Anterior cingulate cortex (tissue), 58 donors: Measurements from ENCODE around the gene ATP2A3.

ENCODE experiments used
- DNase-seq, 58 donors: peaks; one replicate each; lab custom pipeline; 2025; lab: John Stamatoyannopoulos, UW

ATP2A3 gene

GRCh38 chr17:3935825-3936355 lies 28.3 kb downstream of the ATP2A3 start:
- DNase-seq: no peak

DNA sequence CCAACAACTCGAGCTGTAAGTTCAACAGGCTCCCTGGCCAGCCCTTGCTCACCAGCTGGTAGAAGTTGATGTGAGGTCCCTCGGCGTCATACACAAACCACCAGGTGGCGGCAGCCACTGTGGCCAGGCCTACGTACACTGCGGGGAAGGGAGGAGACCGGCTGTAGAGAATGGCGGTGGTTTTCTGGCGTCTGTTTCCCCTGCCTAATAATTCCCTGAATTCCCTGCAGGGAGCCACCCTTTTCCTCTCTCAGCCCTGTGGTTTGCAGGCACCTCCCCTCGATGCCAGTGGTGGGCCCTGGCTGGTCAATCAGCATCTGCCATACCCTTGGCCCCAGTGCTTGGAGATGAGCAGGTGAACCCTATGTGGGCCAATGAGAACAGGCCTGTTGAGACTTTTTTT lies 29.1 kb downstream of the ATP2A3 start:
- peak in 10 of 58 donors; percentile 3 to 27 (median 10) for DNase-seq

DNA sequence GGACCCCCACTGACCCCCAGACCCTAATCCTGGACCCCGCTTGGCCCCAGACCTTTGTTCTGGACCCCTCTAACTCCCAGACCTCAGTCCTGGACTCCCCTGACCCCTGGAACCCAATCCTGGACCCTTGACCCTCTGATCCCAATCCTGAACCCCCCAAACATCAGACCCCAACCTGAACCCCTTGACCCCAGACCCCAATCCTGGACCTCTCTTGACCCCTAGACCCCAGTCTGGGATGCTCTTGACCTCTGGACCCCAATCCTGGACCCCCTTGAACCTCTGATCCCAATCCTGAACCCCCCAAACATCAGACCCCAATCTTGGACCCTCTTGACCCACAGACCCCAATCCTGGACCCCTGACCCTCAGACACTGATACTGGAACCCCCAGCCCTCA lies 34.5 kb downstream of the ATP2A3 start:
- no peak for DNase-seq

DNA sequence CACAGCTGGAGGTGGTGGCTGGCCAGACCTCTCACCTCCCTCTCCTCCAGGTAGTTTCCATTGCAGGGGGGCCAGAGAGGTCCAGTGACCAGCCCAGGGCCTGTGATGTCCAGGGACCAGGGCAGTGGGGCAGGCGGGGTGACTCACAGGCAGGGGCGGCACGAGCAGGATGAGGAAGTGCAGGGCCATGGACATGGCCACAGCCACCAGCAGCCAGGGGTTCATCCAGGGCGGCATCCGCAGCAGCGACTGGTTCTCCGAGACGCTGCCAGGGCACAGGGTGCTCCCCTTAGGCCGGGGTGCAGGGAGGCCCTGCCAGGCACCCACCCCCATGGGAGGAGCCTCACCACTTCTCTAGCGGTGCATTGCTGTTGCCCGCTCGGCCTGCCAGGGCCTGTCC lies 35.1 kb downstream of the ATP2A3 start:
- DNase-seq: no peak

GRCh38 chr17:3928406-3928805 lies 35.8 kb downstream of the ATP2A3 start:
- no peak for DNase-seq

- DNase-seq: no peak
These were observed 36.5 kb downstream of the ATP2A3 start for GRCh38 chr17:3927628-3928340.

- no peak for DNase-seq
These were observed 37.2 kb downstream of the ATP2A3 start for GRCh38 chr17:3926860-3927627.

GRCh38 chr17:3925684-3926485 lies 38.4 kb downstream of the ATP2A3 start:
- no peak for DNase-seq

DNA sequence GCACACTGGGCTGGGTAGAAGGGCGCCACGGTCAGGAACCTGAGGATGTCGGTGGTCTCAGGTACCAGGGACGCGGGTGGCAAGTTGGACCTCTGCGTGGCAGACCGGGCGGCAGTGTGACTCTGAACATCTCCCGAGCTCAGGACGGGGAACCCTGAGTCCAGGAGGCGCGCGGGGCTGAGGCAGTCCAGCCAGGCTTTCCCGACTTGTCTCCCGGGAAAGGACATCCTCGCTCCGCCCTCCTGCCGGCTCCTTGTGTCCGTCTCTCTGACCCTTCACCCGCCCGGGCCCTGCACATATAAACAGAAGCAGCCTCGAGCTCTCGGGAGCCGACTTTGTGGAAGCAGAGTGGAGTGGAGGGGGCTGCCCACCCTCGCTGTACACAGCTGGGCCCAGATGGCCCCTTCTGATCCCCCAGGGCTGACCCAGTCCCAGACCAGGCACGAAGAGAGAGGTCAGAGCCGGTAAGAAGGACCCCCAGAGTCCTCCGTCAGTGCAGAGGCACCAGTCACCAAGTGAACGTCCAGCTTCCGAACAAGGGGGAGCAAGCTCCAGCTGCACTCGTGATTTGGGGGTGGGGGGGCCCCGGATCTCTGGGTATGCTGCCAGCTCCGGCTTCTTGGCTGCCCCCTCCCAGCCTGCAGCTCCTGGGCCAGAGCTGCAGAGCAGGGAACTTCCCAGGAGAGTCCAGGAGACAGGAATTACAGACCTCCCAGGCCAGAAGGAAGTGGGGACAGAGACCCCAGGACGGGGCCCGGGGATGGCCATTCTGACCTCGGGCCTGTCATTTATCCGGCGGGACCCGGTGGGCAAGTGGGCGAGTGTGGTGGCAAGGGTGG lies 39.5 kb downstream of the ATP2A3 start:
- DNase-seq: no peak

DNA sequence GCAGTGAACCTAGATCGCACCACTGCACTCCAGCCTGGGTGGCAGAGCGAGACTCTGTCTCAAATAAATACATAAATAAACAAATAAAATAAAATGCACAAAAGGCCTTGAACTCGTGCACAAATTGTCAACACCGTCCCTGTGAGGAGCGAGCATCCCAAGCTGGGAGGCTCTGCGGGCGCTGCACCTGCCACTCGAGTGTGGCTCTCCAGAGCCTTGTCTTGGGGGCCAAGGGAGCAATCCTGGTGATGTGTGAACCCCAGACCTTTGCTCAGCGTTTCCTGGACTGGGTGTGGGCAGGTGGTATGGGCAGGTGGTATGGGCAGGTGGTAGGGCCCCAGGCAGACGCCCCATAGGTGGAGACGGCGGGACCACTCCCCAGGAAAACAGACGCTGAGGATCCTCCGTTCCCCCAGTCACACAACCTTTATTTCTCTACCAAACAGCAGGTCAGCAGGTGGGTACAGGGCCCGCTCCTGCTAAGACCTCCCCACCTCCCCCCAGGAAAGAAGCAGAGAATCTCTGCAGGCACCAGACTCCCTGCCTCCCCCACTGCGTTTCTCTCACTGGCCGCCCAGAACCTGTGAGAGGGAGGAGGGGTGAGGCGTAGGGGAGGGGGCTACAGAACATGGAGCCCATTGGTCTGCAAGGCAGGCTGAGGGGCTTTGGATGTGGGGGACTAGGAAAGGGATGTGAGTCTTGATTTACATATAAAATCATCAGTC lies 40.6 kb downstream of the ATP2A3 start:
- no peak for DNase-seq

DNA sequence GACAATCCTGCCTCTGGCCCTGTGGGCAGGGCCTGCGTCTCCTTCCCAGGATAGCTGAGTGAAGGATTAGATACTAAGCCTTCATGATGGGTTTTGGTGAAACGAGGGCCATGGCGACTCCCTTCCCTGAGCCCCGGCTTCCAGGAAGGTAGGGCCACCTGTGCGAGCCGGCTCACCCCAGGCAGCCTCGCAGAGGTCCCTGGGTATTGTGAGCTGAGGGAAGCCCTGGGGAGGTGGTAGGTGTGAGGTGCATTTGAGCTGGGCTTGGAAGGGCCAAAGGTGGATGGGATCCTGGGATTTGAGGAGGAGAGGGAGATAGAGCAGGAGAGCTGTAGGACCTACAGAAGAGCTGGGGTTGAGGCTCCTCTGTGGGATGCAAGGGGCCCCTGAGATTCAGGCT lies 41.5 kb downstream of the ATP2A3 start:
- no peak for DNase-seq

DNA sequence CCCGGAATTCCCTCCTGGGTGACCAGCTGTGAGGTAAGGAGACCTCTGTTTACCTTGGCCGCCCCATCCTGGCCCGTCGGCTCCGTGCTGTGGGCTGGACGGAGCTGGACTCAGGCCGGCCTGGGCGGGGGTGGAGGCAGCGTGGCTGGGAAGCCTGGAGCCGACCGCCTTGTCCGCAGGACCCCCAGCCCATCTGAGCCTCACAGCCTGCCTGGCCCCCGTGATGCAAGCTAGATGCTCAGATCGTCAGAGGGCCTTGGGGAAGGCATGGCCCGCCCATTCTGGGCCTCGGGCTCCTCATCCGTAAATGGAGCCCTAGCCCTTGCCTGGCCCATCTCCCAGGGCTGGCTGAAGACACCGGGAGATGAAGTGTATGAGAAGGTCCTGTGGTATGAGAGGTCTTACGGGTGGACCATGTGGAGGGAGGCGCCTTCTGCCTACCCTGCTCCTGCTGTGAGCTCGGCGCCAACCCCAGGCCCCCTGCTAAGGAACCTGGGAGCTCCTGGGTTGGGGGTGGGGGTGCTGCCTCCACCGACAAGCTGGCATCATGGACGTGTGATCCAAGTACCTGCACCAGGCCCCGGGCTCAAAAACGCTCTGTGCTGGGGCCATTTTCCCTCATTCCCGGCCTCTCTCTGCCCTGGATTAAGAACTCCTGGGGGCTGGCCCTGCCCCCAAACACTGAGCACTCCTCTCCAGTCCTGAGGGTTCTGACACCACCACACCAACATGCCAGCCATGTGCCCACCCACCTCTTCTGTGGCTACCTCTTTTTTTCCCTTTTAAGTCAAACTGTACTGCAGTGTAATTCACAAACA lies 42.5 kb downstream of the ATP2A3 start:
- DNase-seq: no peak

DNA sequence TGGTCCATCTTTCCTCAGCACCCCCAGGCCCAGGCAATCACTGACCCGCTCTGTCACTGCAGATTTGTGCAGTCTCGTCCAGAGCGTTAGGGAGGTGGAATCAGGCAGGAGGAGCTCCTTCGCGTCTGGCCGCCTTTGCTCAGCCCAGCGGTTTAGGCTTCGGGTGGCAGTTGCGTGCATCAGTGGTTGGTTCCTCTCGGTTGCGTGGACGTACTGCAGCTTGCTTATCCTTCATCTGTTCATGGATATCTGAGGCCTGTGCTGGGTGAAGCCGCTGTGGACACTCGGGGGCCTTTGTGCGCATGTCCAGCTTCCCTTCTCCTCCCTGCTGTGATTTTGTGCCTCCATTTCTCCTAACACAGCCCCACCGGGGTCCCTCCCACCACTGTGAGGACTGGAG lies 43.2 kb downstream of the ATP2A3 start:
- DNase-seq: no peak

- no peak for DNase-seq
These were observed 45.1 kb downstream of the ATP2A3 start for GRCh38 chr17:3919123-3919624.

DNA sequence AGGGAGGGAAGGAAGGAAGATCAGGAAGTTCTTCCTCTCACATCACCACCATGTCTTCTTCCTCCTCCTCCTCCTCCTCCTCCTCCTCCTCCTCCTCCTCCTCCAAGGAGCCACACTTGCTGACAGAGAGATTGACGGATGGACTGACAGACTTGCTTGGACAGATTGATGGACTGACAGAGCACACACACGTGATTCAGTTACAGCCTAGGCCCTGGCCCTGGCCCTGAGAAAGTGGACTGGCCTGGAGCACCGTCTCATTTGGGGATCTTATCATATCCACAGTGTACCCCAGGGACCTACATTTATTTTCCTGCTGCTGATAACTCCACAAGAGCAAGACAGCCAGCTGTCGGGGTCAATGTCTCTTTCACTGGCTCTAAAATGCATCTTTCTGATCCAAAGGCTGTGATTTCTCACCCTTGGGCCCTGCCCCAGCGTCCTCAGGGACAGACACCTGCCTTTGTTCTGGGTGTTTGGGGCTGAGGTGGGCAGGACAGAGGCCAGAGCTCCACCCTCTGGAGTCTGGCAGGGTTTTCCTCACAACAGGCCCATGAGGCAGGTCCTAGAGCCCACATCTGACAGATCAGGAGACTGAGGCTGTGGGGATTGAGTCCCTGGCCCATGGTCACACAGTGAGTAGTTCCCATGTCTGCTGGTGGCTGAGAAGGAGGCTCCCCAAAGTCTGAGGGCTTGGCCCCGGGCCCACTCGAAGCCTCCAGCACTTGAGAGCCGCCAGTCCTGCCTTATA lies 45.7 kb downstream of the ATP2A3 start:
- DNase-seq: no peak

GRCh38 chr17:3917391-3917931 lies 46.8 kb downstream of the ATP2A3 start:
- no peak for DNase-seq

GRCh38 chr17:3916825-3917224 lies 47.4 kb downstream of the ATP2A3 start:
- DNase-seq: no peak
